Glutamatergic neuron (in vitro differentiated cells): ENCODE results near the gene ALKBH4. TPM values are rescaled to one million over a fixed set of nuclear protein-coding genes. Genes with fewer than 3 reads are reported as not detected.
"Not testable (repeated sequence)": the region's sequence is repeated elsewhere in the genome, so short reads cannot be mapped to it uniquely, and the experiment has no call there.

ENCODE experiments used
- DNase-seq: peaks from one replicate; pipeline ENCODE4 v3.0.0; 2022
- H3K27ac Mint-ChIP-seq: one replicate; pipeline ENCODE4 v1.8.0; 2020; ENCODE audit warnings: mild to moderate bottlenecking, mixed read lengths, inconsistent platforms; ENCODE audit not compliant: unreplicated experiment
- H3K27me3 Mint-ChIP-seq: one replicate; pipeline ENCODE4 v1.8.0; 2020; ENCODE audit warnings: mild to moderate bottlenecking, moderate library complexity, mixed read lengths, inconsistent platforms; ENCODE audit not compliant: unreplicated experiment
- H3K36me3 Mint-ChIP-seq: one replicate; pipeline ENCODE4 v1.8.0; 2020; ENCODE audit warnings: mild to moderate bottlenecking, mixed read lengths, inconsistent platforms; ENCODE audit not compliant: unreplicated experiment
- H3K4me1 Mint-ChIP-seq: one replicate; pipeline ENCODE4 v1.8.0; 2020; ENCODE audit warnings: mild to moderate bottlenecking, low read depth, mixed read lengths, inconsistent platforms; ENCODE audit not compliant: unreplicated experiment
- H3K4me3 Mint-ChIP-seq: one replicate; pipeline ENCODE4 v1.8.0; 2020; ENCODE audit warnings: mild to moderate bottlenecking, mixed read lengths, inconsistent platforms; ENCODE audit not compliant: unreplicated experiment
- H3K9me3 Mint-ChIP-seq: one replicate; pipeline ENCODE4 v1.8.0; 2020; ENCODE audit warnings: mild to moderate bottlenecking, moderate library complexity, mixed read lengths, inconsistent platforms; ENCODE audit not compliant: unreplicated experiment
- CTCF ChIP-seq: fragments of 200-600 bp; sonication (generic); IDR thresholded peaks from one replicate; pipeline ENCODE4 v1.5.0; 2021; ENCODE audit not compliant: partially characterized antibody, unreplicated experiment
- long read RNA-seq: library from polyadenylated mRNA; unstranded; transcript quantifications from one replicate; pipeline ENCODE4 v2.0.0, GENCODE V29; 2020; ENCODE audit not compliant: unreplicated experiment
- total RNA-seq: library from RNA; stranded (reverse); fragmentation: NEBNext Ultra II Directional; extraction: Animal tissue kit (Norgen Biotek cat#: 25700); gene quantifications from one replicate; pipeline ENCODE4 v1.2.1, GENCODE V29; 2021; ENCODE audit not compliant: unreplicated experiment

The ALKBH4 gene
- total RNA-seq: 9.8 TPM
- long read RNA-seq, transcript ALKBH4-201 (3 exons, 2,105 nt): major isoform, 5 of 12 reads
- long read RNA-seq, partial matches to known transcripts: 0 of 12 reads
- long read RNA-seq, other reads (novel, unspliced or antisense): 5 of 12 reads

- peak; percentile 96 for DNase-seq
- Mint-ChIP-seq H3K27me3 (peaks cover 9% of the 10 kb centered on the region), H3K27ac (peak within 1 kb of the TSS; percentile 89), H3K36me3 (no peaks in the 10 kb centered on the region), H3K4me3 (peak within 1 kb of the TSS; percentile 96), H3K9me3 (peaks cover 7% of the 10 kb centered on the region), H3K4me1 (peaks cover 8% of the 10 kb centered on the region)
- TF ChIP-seq CTCF: no peak
These were observed at the start of gene ALKBH4, which contains the start of gene LRWD1 for GRCh38 chr7:102464577-102465280. Gene ALKBH4, minus strand, starts transcription at chr7:102464863. Its CDS starts 27 bp downstream, at chr7:102464836. Gene LRWD1, plus strand, starts transcription at chr7:102464984. Its CDS starts 97 bp downstream, at chr7:102465081.

- H3K9me3 Mint-ChIP-seq, H3K27me3 Mint-ChIP-seq, H3K27ac Mint-ChIP-seq, H3K4me1 Mint-ChIP-seq, H3K36me3 Mint-ChIP-seq: not testable (repeated sequence)
- peak; percentile 33 for DNase-seq
- peak overlapping the region; percentile 25 for H3K4me3 Mint-ChIP-seq
These were observed 48.1 kb upstream of the ALKBH4 start for GRCh38 chr7:102512642-102513221.

- DNase-seq, H3K27me3 Mint-ChIP-seq, H3K9me3 Mint-ChIP-seq, H3K27ac Mint-ChIP-seq, H3K36me3 Mint-ChIP-seq, H3K4me3 Mint-ChIP-seq, H3K4me1 Mint-ChIP-seq: not testable (repeated sequence)
These were observed 47.3 kb upstream of the ALKBH4 start for GRCh38 chr7:102511860-102512522.

- not testable (repeated sequence) for H3K4me3 Mint-ChIP-seq, H3K27me3 Mint-ChIP-seq, H3K36me3 Mint-ChIP-seq, H3K4me1 Mint-ChIP-seq, H3K9me3 Mint-ChIP-seq, H3K27ac Mint-ChIP-seq, DNase-seq
These were observed 45.9 kb upstream of the ALKBH4 start for GRCh38 chr7:102510575-102510974.

GRCh38 chr7:102507410-102508088, 42.9 kb upstream of the ALKBH4 start:
- H3K9me3 Mint-ChIP-seq, H3K27ac Mint-ChIP-seq, H3K4me1 Mint-ChIP-seq, H3K4me3 Mint-ChIP-seq, DNase-seq, H3K27me3 Mint-ChIP-seq, H3K36me3 Mint-ChIP-seq: not testable (repeated sequence)

- not testable (repeated sequence) for H3K36me3 Mint-ChIP-seq, DNase-seq, H3K4me1 Mint-ChIP-seq, H3K4me3 Mint-ChIP-seq, H3K9me3 Mint-ChIP-seq, H3K27ac Mint-ChIP-seq, H3K27me3 Mint-ChIP-seq
These were observed 40.9 kb upstream of the ALKBH4 start for GRCh38 chr7:102505298-102506185.

GRCh38 chr7:102503141-102503540, 38.5 kb upstream of the ALKBH4 start:
- not testable (repeated sequence) for H3K27ac Mint-ChIP-seq, H3K4me3 Mint-ChIP-seq, H3K36me3 Mint-ChIP-seq, DNase-seq, H3K4me1 Mint-ChIP-seq, H3K27me3 Mint-ChIP-seq, H3K9me3 Mint-ChIP-seq

GRCh38 chr7:102498321-102498720, 33.7 kb upstream of the ALKBH4 start:
- H3K4me1 Mint-ChIP-seq, DNase-seq, H3K9me3 Mint-ChIP-seq, H3K4me3 Mint-ChIP-seq, H3K27me3 Mint-ChIP-seq, H3K36me3 Mint-ChIP-seq, H3K27ac Mint-ChIP-seq: not testable (repeated sequence)

- H3K36me3 Mint-ChIP-seq, H3K27me3 Mint-ChIP-seq, H3K9me3 Mint-ChIP-seq, H3K27ac Mint-ChIP-seq, H3K4me3 Mint-ChIP-seq, H3K4me1 Mint-ChIP-seq, DNase-seq: not testable (repeated sequence)
These were observed 32.6 kb upstream of the ALKBH4 start for GRCh38 chr7:102497308-102497707.

GRCh38 chr7:102496861-102497260, 32.2 kb upstream of the ALKBH4 start:
- H3K36me3 Mint-ChIP-seq, H3K4me1 Mint-ChIP-seq, H3K27me3 Mint-ChIP-seq, H3K9me3 Mint-ChIP-seq, H3K4me3 Mint-ChIP-seq, H3K27ac Mint-ChIP-seq, DNase-seq: not testable (repeated sequence)
